PFSK-1 (cell line): ENCODE measurements around the gene KRT4.

Experiments used
- FOXP2 ChIP-seq: optimal IDR thresholded peaks from 2 replicates; pipeline ENCODE3; 2011; ENCODE audit warnings: borderline replicate concordance, control low read depth, inconsistent platforms; ENCODE audit not compliant: insufficient read depth; ENCODE audit errors: extremely low read length, extremely low read depth
- POLR2AphosphoS5 ChIP-seq: IDR thresholded peaks from 2 replicates; pipeline ENCODE4 v1.6.1; 2012; ENCODE audit warnings: low read depth, mild to moderate bottlenecking, control low read depth, low read length, moderate library complexity
- REST ChIP-seq, 2 experiments: IDR thresholded peaks; 2 replicates each; pipeline versions ENCODE4 v1.6.1 to v1.8.0; 2011 to 2012; ENCODE audit warnings: low read depth in 2 of 2, low read length in 2 of 2, control low read depth in 1 of 2, inconsistent platforms in 1 of 2, mild to moderate bottlenecking in 1 of 2, moderate library complexity in 1 of 2; ENCODE audit not compliant: insufficient read depth in 1 of 2
- SIN3A ChIP-seq: IDR thresholded peaks from 2 replicates; pipeline ENCODE4 v1.6.1; 2012; ENCODE audit warnings: mild to moderate bottlenecking, low read length, moderate library complexity, borderline replicate concordance; ENCODE audit not compliant: insufficient read depth
- TAF1 ChIP-seq: IDR thresholded peaks from 2 replicates; pipeline ENCODE4 v1.6.1; 2012; ENCODE audit warnings: low read length, control low read depth, borderline replicate concordance; ENCODE audit not compliant: insufficient read depth

GRCh38 chr12:52828156-52828555 is 14.2 kb upstream of the KRT4 start:
- TF ChIP-seq POLR2AphosphoS5 (no peak), TAF1 (no peak), SIN3A (no peak), REST (IDR thresholded peaks at IDR 0.05; ENCODE audit: insufficient read depth in 1 of 2, low read depth in 2 of 2, low read length in 2 of 2) (no peak), FOXP2 (no peak)
